Measurements from ENCODE around the gene CRY2. TPM values are rescaled to one million over a fixed set of nuclear protein-coding genes. Genes with fewer than 3 reads are reported as not detected.
A peak's percentile ranks its signal among the peaks of the same experiment; 100 is the strongest.

Gene CRY2
- total RNA-seq, 4 donors from 2014 or later = 48.8 to 96.4 (median 54.6) TPM

GRCh38 chr11:45928535-45929215, 81.4 kb downstream of the CRY2 start:
- TF ChIP-seq EP300 (IDR thresholded peaks at IDR 0.05) (no peak), POLR2A (IDR thresholded peaks at IDR 0.05) (no peak), CTCF (IDR thresholded peaks at IDR 0.05) (no peak)
- WGBS, 2 donors = 75 to 76% methylated on average over 11 to 13 of the region's 13 CpGs

GRCh38 chr11:45929486-45930030, 82.3 kb downstream of the CRY2 start:
- DNase-seq (ENCODE audit: low spot score in 2 of 2) = no peak
- Histone ChIP-seq H3K9me3 (no peaks in the 10 kb centered on the region), H3K27me3 (peaks cover 0 to 2% of the 10 kb centered on the region in 2 donors), H3K4me3 (no peak overlapping the region), H3K27ac (peak overlapping the region in 1 of 4 donors; percentile 28), H3K4me1 (peaks cover 0 to 23% (median 3%) of the 10 kb centered on the region in 4 donors), H3K36me3 (peaks cover 0 to 47% (median 0%) of the 10 kb centered on the region in 3 donors)
- no peak for TF ChIP-seq CTCF (IDR thresholded peaks at IDR 0.05)
- TF ChIP-seq POLR2A (IDR thresholded peaks at IDR 0.05) = no peak
- no peak for TF ChIP-seq EP300 (IDR thresholded peaks at IDR 0.05)
- 62 to 66% methylated on average over 10 of the region's 10 CpGs for WGBS, 2 donors

More at GRCh38 chr11:45928535-45929215, 81.4 kb downstream of the CRY2 start:
- Histone ChIP-seq H3K4me1 (peaks cover 0 to 23% (median 3%) of the 10 kb centered on the region in 4 donors), H3K27me3 (peaks cover 0 to 9% of the 10 kb centered on the region in 2 donors), H3K9me3 (no peaks in the 10 kb centered on the region), H3K4me3 (no peak overlapping the region), H3K36me3 (peaks cover 0 to 38% (median 0%) of the 10 kb centered on the region in 3 donors), H3K27ac (no peak overlapping the region)
- no peak for DNase-seq (ENCODE audit: low spot score in 2 of 2)

- Histone ChIP-seq H3K27me3 (no peaks in the 10 kb centered on the region), H3K4me1 (peaks cover 0 to 23% (median 3%) of the 10 kb centered on the region in 4 donors), H3K27ac (peak overlapping the region in 1 of 4 donors; percentile 28), H3K4me3 (no peak overlapping the region), H3K36me3 (peaks cover 0 to 54% (median 6%) of the 10 kb centered on the region in 3 donors), H3K9me3 (no peaks in the 10 kb centered on the region)
- TF ChIP-seq POLR2A (IDR thresholded peaks at IDR 0.05) (no peak), EP300 (IDR thresholded peaks at IDR 0.05) (no peak), CTCF (IDR thresholded peaks at IDR 0.05) (no peak)
- no peak for DNase-seq (ENCODE audit: low spot score in 2 of 2)
- 77 to 79% methylated on average over 14 of the region's 14 CpGs for WGBS, 2 donors
Observed at GRCh38 chr11:45930031-45930794, 82.9 kb downstream of the CRY2 start.

- Histone ChIP-seq H3K27me3 (no peaks in the 10 kb centered on the region), H3K4me3 (no peak overlapping the region), H3K9me3 (no peaks in the 10 kb centered on the region), H3K27ac (no peak overlapping the region), H3K4me1 (peaks cover 0 to 23% (median 3%) of the 10 kb centered on the region in 4 donors), H3K36me3 (peaks cover 2 to 62% (median 7%) of the 10 kb centered on the region in 3 donors)
- 79 to 83% methylated on average over 8 of the region's 8 CpGs for WGBS, 2 donors
- no peak for DNase-seq (ENCODE audit: low spot score in 2 of 2)
- no peak for TF ChIP-seq EP300 (IDR thresholded peaks at IDR 0.05)
- TF ChIP-seq CTCF (IDR thresholded peaks at IDR 0.05) = no peak
- TF ChIP-seq POLR2A (IDR thresholded peaks at IDR 0.05) = no peak
Observed at GRCh38 chr11:45930951-45931570, 83.8 kb downstream of the CRY2 start.
